ENCODE measurements around the gene PNCK. TPM values are rescaled to one million over a fixed set of nuclear protein-coding genes. Genes with fewer than 3 reads are reported as not detected.

Gene PNCK
- total RNA-seq, 1 donor from 2014 or later, result not detected

DNA sequence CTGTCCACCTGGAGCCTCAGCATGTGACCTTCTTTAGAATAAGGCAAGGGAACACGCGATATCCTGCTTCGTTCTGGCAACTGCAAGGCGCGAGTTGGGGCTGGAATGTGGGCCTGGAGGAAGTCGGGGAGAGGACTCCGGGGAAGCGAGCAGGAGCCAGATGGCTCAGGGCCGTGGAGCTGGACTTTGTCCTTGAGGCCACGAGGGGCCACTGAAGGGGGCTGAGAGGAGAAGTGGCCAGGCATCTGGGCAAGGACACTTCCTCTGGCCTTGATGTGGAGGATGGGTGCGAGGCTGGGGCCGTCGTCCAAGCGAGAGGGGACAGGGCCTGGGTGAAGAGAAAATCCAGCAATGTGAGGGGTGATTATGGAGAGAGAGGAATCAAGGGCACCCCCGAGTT lies 38.8 kb downstream of the PNCK start:
- H3K4me1 Mint-ChIP-seq, result no peaks in the 10 kb centered on the region
- no peak for DNase-seq
- no peak for ATAC-seq (ENCODE audit: low read depth)
- peaks cover 4% of the 10 kb centered on the region for H3K9me3 Mint-ChIP-seq
- no peaks in the 10 kb centered on the region for H3K36me3 Mint-ChIP-seq (ENCODE audit: low read depth)
- H3K27ac Mint-ChIP-seq, result no peak overlapping the region
- H3K27me3 Mint-ChIP-seq, result peaks cover 7% of the 10 kb centered on the region
- TF ChIP-seq, protein P1, sequence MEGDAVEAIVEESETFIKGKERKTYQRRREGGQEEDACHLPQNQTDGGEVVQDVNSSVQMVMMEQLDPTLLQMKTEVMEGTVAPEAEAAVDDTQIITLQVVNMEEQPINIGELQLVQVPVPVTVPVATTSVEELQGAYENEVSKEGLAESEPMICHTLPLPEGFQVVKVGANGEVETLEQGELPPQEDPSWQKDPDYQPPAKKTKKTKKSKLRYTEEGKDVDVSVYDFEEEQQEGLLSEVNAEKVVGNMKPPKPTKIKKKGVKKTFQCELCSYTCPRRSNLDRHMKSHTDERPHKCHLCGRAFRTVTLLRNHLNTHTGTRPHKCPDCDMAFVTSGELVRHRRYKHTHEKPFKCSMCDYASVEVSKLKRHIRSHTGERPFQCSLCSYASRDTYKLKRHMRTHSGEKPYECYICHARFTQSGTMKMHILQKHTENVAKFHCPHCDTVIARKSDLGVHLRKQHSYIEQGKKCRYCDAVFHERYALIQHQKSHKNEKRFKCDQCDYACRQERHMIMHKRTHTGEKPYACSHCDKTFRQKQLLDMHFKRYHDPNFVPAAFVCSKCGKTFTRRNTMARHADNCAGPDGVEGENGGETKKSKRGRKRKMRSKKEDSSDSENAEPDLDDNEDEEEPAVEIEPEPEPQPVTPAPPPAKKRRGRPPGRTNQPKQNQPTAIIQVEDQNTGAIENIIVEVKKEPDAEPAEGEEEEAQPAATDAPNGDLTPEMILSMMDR (IDR thresholded peaks at IDR 0.05), result no peak
- intact Hi-C loops (cut with micrococcal nuclease), result no loop called here
- POLR2A ChIA-PET, result no interaction called here
- CTCF ChIA-PET, result no interaction called here
- H3K4me3 Mint-ChIP-seq, result no peak overlapping the region

DNA sequence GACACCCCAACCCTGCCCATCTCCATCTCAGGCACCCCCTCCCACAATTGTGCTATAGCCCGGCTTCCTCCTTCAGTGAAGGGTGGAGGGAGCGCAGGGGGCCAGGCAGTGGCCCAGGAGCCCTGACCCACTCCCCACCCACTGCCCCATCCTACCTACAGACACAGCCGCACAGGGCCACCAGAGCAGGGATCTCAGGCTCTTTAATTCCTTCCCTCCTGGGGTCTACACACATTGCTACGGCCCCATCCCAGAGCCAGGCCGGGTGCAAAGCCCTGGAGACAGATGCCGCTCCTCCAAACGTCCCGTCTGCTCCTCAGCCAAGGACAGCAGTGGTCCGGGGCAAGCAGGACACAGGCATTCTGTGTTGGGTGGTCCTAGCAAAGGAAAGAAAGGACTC lies 39.4 kb downstream of the PNCK start:
- TF ChIP-seq, protein P1 (IDR thresholded peaks at IDR 0.05), result no peak
- ATAC-seq (ENCODE audit: low read depth), result no peak
- Mint-ChIP-seq H3K4me3 (no peak overlapping the region), H3K27me3 (peaks cover 8% of the 10 kb centered on the region), H3K27ac (no peak overlapping the region), H3K9me3 (peaks cover 4% of the 10 kb centered on the region), H3K36me3 (ENCODE audit: low read depth) (no peaks in the 10 kb centered on the region), H3K4me1 (no peaks in the 10 kb centered on the region)
- no peak for DNase-seq
- CTCF ChIA-PET, result no interaction called here
- intact Hi-C loops (cut with micrococcal nuclease), result no loop called here
- POLR2A ChIA-PET, result no interaction called here

DNA sequence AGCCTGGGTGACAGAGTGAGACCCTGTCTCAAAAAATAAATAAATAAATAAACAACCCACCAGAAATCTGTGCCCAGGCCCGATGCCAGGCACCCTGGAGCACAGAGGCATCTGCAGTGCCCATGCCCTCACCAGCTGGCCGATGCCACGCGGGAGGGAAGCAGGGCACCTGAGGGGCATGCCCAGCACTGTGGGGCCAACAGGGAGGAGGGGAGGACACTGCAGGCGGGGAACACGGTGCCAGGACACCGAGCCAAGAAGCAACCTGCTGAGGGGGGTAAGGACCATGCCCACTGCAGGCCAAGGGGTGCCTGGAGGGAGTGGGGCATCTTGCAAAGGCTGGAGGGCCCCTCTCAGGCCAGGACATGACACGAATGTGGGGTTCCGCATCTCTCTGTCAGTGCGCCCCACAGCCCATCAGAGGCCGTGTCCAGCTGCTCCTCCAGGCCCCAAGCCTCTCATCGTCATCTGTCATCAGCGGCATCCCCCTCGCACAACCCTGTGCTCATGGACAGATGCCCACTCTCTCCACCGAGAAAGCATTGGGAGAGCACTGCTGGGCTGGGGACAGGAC lies 39.9 kb downstream of the PNCK start:
- TF ChIP-seq, protein P1 (IDR thresholded peaks at IDR 0.05), result no peak
- Mint-ChIP-seq H3K9me3 (peaks cover 4% of the 10 kb centered on the region), H3K4me3 (no peak overlapping the region), H3K27ac (no peak overlapping the region), H3K36me3 (ENCODE audit: low read depth) (no peaks in the 10 kb centered on the region), H3K27me3 (peaks cover 8% of the 10 kb centered on the region), H3K4me1 (no peaks in the 10 kb centered on the region)
- CTCF ChIA-PET, result no interaction called here
- POLR2A ChIA-PET, result no interaction called here
- ATAC-seq (ENCODE audit: low read depth), result no peak
- no peak for DNase-seq
- intact Hi-C loops (cut with micrococcal nuclease), result no loop called here

DNA sequence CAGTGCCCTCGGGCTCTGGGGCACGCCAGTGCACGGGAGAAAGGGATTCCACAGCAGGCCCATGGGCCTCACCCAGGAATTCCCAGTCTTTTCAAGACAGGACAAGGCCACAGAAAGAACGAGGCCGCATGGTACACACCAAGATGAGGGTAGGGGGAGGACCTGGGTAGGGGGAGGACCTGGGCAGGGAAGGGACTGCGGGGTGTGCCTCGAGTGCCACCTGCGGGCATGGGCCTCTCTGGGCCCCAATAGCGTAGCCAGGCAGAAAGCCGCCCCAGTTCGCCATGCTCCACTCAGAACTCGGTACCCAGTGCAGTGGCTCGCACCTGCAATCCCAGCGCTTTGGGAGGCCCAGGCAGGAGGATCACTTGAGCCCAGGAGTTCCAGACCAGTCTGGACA lies 40.6 kb downstream of the PNCK start:
- TF ChIP-seq, protein P1 (IDR thresholded peaks at IDR 0.05), result no peak
- ATAC-seq (ENCODE audit: low read depth) (no peak), DNase-seq (no peak)
- Mint-ChIP-seq H3K9me3 (peaks cover 4% of the 10 kb centered on the region), H3K4me3 (no peak overlapping the region), H3K27me3 (peaks cover 8% of the 10 kb centered on the region), H3K4me1 (no peaks in the 10 kb centered on the region), H3K27ac (no peak overlapping the region), H3K36me3 (ENCODE audit: low read depth) (no peaks in the 10 kb centered on the region)
- intact Hi-C loops (cut with micrococcal nuclease), result no loop called here
- ChIA-PET CTCF (no interaction called here), POLR2A (no interaction called here)

DNA sequence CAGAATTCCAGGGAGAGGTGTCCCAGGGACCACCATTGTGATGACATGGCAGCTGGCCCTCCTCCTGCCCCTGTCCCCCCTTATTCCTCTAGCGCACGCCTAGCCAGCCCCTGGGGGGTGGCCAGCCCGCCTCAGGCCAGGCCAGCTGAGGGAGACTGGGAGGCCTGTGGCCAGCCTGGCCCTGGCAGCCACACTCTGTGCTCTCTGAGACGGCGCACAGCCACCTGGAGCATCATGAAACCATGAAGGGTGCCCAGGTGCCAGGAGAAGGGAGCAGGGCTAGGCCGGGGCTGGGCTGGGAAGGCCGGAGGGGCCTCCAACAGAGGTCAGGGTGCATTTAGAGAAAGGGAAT lies 41.0 kb downstream of the PNCK start:
- H3K9me3 Mint-ChIP-seq, result peaks cover 4% of the 10 kb centered on the region
- H3K36me3 Mint-ChIP-seq (ENCODE audit: low read depth), result no peaks in the 10 kb centered on the region
- H3K4me3 Mint-ChIP-seq, result no peak overlapping the region
- ATAC-seq (ENCODE audit: low read depth) (no peak), DNase-seq (no peak)
- TF ChIP-seq, protein P1 (IDR thresholded peaks at IDR 0.05), result no peak
- no peaks in the 10 kb centered on the region for H3K4me1 Mint-ChIP-seq
- peaks cover 8% of the 10 kb centered on the region for H3K27me3 Mint-ChIP-seq
- intact Hi-C loops (cut with micrococcal nuclease), result no loop called here
- H3K27ac Mint-ChIP-seq, result no peak overlapping the region
- POLR2A ChIA-PET, result no interaction called here
- CTCF ChIA-PET, result no interaction called here

All from activated B cell treated with CpG ODN at 0.5 μM for 24 hours (primary cell).